OCI-M2 (cell line): ENCODE data around the gene TECPR2.

Source experiments
- DNase-seq: peaks from one replicate; lab custom pipeline; 2025; ENCODE audit not compliant: unreplicated experiment; lab: John Stamatoyannopoulos, UW

The TECPR2 gene

GRCh38 chr14:102462391-102462790 is 99.7 kb downstream of the TECPR2 start:
- no peak for DNase-seq

- no peak for DNase-seq
Observed at GRCh38 chr14:102464006-102464405, 101.3 kb downstream of the TECPR2 start.

- no peak for DNase-seq
Observed at GRCh38 chr14:102464846-102465341, 102.2 kb downstream of the TECPR2 start.

- DNase-seq, result no peak
Observed at GRCh38 chr14:102469261-102469660, 106.5 kb downstream of the TECPR2 start.

DNA sequence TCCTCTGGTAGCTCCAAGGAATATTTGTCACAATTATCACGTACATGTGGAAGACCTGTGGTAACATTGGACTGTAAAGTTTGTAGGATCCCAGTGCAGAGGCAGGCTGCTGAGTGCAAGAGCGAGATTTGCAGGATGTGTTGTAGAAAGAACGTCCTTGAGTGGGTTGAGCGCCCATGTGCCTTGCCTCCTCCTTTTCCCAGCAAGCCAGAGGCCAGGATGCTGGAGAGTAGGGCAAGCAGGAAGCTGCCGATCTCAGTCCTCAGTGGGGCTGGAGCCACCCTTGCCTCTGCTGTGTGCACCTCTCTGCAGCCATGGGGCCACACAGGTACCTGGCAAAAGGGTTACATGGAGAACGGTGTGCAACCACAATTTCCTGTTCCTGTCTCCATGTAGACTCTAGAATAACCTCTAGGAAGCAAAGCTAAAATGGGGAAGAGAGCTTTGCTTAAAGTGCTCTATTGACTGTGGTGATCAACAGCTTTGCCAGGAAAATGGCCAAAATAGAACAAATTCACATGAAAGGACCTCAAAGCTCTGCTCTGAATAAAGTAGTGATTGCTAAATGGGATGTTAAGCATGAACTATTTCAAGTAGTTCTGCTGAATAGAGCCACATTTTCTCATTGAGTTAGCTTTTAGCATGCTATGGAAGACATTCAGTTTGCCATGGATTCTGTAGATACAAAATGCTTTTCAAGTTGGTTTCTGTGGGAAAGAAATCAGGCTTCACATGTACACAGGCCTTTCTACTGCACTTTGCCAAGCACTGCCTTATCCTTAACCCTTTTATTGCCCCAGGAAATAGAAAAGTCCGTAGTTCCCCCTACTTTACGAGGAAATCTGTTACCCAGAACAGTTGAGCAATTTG is 109.4 kb downstream of the TECPR2 start:
- no peak for DNase-seq

GRCh38 chr14:102472791-102473150 is 110.0 kb downstream of the TECPR2 start:
- no peak for DNase-seq

DNA sequence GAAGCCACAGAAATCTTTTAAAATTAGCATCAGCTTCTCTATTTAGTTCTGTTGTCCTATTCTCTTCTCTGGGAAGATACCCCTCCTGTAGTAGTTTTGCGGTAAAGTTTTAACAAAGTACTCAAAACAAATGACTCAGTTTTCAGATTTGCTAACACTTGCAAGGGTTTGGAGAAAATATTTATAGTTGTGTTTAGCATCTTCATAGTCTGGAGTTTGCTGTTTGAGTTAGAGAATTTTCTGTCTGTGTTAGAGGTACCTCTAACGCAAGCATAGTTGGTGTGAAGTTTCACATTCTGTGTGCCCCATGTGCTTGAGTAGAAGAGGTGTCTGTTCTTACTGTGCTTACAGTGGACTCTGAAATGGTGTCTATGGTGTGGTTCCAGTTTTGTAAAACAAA is 110.8 kb downstream of the TECPR2 start:
- DNase-seq, result no peak

- no peak for DNase-seq
Observed at GRCh38 chr14:102474934-102475333, 112.2 kb downstream of the TECPR2 start.

DNA sequence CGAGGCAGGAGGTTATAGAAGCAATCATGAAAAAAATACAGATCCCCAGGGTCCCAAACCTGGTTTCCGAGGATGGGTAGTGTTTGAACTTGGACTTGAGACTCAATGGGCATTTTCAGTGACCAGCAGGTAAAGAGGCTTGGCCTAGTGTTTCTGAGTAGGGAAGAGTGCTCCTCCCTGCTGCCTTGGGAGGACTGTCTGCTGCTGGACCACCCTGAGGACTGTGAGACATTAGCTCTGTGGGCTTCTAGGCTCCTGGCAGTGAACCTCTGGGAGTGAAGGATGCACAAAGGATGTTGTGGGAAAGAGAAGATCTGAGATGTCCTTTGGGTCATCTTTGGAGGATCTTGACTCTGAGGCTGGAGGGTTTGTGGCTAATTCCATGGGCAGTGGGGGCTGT is 116.4 kb downstream of the TECPR2 start:
- no peak for DNase-seq

DNA sequence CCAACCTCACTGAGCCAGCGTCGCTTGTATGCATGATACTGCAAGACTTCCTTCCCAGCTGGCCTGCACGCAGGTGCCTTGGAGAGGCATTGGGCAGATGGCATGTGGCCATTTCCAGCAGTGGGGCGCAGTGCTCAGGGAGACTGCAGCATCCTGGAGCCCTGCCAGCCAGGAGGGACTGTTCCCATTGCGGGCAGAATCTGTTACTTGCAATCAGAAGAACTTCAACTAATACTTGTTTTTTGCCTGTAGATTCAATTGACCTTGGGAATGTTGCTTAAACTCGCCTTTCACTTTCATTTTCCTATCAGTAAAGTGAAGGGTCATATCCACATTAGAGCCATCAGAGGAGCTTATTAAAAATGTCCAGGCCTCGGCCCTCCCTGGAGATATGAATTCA is 117.0 kb downstream of the TECPR2 start:
- DNase-seq, result no peak

DNA sequence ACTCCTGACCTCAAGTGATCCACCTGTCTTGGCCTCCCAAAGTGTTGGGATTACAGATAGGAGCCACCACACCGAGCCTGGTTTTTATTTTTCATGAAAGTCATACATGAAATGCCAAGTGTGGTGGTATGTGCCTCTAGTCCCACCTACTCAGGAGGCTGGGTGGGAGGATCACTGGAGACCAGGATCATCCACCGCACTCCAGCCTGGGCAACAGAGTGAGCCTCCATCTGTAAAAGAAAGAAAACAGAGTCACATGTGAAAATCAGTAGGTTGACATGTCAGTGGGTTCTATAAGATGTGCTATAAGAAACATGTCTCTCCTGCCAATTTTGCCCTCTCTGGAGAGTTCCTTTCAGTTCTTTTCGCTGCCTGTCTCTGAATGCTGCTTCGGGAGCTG is 118.6 kb downstream of the TECPR2 start:
- DNase-seq, result no peak

DNA sequence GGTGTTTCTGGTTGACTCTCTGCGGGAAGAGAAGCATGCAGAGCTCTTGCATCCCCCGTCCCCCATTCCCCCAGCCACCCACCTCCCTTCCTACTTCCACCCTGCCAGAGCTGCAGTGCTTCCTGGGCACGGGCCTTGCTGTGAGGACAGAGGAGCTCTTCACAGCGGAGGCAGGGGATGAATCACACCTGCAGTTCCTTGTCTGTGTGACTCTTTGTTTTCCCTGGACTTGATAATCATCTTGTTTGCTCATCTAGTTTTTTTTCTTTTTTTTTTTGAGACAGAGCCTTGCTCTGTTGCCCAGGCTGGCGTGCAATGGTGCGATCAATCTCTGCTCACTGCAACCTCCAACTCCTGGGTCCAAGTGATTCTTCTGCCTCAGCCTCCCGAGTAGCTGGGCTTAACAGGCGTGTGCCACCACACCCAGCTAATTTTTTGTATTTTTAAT is 119.1 kb downstream of the TECPR2 start:
- DNase-seq, result no peak

DNA sequence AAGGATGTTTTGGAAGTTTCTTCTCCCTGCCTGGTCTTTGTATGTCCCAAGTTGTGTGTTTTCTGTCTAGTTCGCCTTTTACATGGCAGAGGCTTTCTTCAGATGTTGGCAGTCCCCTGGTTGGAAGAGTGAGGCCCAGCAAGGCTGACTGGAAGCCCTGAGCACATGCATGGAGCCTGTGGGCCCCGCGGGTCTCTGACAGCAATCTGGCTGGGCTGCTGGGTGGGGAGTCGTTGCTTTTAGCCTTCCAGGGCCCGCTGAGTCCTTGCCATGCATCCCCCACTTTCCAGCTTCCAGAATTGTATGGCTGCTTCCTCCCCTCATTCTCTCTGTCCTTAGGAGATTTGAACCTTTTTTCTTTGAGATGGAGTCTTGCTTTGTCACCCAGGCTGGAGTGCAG is 121.6 kb downstream of the TECPR2 start:
- DNase-seq, result no peak

DNA sequence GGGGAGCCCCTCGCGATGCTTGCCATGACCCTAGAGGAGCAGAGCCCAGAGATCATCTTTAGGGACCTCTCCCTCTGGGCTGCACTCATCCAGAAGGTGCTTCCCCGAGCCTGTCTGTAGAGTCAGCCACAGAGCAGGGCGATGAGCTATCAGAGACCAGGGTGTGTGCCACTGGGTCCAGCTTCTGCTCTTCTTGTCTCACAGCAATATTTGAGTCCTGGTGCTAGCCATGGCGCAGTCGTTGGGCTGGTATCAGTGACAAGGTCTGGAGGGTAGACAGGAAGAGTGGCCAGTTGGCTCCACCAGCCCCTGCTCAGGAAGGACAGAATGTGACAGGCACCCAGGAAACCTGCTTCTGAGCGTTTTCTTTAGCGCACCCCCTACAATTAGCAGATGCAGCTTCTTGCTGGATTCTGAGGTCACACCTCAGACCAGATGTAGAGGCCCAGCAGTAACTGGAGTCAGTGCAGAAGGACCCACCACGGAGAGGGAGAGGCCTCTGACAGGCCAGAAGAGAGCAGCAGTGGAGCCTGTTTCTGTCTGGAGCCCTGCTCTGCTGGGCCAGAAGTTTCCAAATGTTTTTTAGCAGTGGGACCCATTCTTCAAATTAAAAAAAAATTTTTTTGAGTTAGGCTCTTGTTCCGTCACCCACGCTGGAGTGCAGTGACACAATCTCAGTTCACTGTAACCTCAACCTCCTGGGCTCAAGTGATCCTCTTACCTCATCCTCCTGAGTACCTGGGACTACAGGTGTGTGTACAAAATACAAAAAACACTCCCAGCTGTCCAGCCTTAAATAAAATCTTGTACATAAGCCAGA is 123.2 kb downstream of the TECPR2 start:
- no peak for DNase-seq

DNA sequence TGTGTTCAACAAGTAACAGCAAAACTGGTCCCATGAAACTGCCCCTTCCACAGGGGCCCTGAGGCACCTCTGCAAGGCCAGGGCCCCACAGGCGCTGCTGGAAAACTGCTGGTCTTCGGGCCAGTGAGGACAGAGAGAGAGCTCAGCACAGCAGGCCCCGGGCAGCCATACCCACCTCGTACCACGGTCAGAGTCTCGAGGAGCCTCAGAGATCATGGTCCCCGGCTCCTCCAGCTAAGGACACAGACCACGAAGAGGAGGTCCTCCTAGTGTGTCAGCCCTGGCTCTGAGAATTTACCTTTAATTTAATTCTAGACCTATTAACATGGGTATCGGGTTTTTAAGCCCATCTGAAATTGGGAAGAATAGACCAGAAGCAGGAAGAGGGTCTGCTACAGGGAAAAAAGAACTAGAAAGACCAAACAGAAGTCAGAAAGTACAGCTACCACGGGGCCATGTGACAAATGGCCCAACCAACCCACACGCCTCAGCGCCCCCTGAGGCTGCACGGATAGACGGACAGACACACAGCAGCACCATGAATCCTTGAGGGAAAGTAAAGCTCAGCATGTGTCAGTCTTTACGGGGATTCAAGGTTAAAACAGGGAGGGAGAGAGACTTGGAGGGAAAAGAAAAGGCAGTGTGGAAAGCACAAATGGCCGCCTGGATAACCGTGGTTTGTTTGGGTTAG is 123.9 kb downstream of the TECPR2 start:
- no peak for DNase-seq

DNA sequence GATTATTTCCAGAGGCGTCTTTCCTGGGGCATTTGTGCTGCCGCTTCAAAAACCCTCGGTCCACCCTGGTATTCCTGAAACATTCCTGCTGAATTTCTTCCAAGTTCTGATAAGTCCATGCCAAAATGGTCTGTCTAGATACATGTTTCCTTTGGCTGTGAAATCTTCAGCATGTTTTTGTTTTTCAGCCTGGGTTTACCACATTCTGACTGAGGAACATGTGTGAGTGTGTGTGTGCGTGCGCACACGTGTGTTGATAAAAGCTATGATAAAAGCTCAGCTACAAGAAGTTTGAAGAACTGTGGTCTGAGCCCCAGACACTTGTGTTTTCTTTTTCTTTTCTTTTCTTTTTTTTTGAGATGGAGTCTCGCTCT is 124.5 kb downstream of the TECPR2 start:
- no peak for DNase-seq

- no peak for DNase-seq
Observed at GRCh38 chr14:102490456-102490855, 127.7 kb downstream of the TECPR2 start.

DNA sequence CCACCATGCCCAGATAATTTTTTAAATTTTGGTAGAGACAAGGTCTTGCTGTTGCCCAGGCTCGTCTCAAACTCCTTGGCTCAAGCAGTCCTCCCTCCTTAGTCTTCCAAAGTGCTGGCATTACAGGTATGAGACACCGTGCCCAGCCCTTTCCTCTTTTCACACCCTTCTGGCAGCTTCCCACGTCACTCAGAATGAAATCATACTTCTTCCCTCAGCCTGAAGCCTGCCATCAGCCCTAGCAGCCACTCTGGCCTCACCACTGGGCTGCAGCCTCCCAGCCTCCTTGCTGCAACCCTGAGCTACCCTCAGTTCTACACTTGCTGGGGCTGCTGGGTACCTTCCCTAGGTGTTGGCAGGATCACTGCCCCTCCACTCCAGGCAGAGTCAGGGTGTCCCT is 128.6 kb downstream of the TECPR2 start:
- no peak for DNase-seq

- DNase-seq, result no peak
Observed at GRCh38 chr14:102491786-102492530, 129.2 kb downstream of the TECPR2 start.

GRCh38 chr14:102492531-102492910 is 129.8 kb downstream of the TECPR2 start:
- no peak for DNase-seq

- no peak for DNase-seq
Observed at GRCh38 chr14:102493096-102493495, 130.4 kb downstream of the TECPR2 start.
